GM12892 (cell line): ENCODE results near the gene AK9.
"Not testable (repeated sequence)": the region's sequence is repeated elsewhere in the genome, so short reads cannot be mapped to it uniquely, and the experiment has no call there.

Experiments used
- DNase-seq: peaks from one replicate; pipeline ENCODE4 v3.0.0; 2011; ENCODE audit not compliant: insufficient read length
- FAIRE-seq: peaks from 2 replicates; lab custom pipeline; 2011; peaks lifted over from hg19 to GRCh38; lab: Jason Lieb, UNC
- POLR2A ChIP-seq: IDR thresholded peaks from 2 replicates; pipeline ENCODE4 v1.6.1; 2011; ENCODE audit warnings: low read depth, low read length, control low read depth
- POLR2AphosphoS5 ChIP-seq: IDR thresholded peaks from 2 replicates; pipeline ENCODE4 v1.6.1; 2011; ENCODE audit warnings: low read depth, low read length, control low read depth
- TAF1 ChIP-seq: IDR thresholded peaks from 2 replicates; pipeline ENCODE4 v1.6.1; 2011; ENCODE audit warnings: low read depth, mild to moderate bottlenecking, control low read depth, low read length, borderline replicate concordance

The AK9 gene

GRCh38 chr6:109717971-109718370, 27.0 kb upstream of the AK9 start:
- DNase-seq (no peak), FAIRE-seq (no peak)
- no peak for TF ChIP-seq TAF1
- no peak for TF ChIP-seq POLR2A
- TF ChIP-seq POLR2AphosphoS5 = no peak

DNA sequence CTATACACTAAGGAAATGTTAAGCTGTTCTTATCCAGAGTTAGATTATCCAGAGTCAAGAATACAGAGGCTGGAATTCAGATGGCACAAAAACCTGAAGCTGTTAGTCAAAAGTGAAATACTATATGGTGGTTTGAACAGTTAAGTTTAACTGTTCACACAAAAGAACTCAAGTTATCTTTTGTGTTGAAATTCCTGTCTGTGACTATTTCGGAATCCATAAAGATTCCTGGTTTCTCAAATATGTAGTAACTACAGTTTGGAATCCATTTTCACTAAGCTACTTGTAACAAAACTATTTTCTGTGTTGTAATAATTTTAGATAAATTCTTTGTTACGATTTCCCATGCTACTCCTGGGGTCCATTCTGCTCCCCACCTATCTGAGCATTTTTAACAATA, 24.6 kb upstream of the AK9 start:
- FAIRE-seq (no peak), DNase-seq (no peak)
- TF ChIP-seq POLR2AphosphoS5 (no peak), POLR2A (no peak), TAF1 (no peak)

DNA sequence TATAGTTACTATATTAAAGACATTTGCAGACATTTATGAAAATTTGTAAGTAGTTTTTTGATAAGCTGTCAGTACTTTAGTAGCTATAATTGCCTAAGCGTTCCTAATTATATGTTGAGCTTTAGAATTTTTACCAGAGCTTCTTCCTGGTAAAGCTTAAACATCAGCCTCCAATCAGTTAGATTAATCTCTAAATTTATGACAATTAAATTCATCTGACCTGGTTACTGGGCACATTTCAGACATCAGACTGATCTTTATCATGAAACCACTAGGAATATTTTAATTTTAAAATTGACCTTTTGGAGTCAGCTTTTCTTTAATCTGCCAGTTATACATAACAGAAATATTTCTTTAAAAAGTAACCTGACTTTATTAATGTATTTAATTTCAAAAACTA, 23.6 kb upstream of the AK9 start:
- FAIRE-seq = no peak
- TF ChIP-seq POLR2AphosphoS5 (no peak), POLR2A (no peak), TAF1 (no peak)
- DNase-seq = no peak

DNA sequence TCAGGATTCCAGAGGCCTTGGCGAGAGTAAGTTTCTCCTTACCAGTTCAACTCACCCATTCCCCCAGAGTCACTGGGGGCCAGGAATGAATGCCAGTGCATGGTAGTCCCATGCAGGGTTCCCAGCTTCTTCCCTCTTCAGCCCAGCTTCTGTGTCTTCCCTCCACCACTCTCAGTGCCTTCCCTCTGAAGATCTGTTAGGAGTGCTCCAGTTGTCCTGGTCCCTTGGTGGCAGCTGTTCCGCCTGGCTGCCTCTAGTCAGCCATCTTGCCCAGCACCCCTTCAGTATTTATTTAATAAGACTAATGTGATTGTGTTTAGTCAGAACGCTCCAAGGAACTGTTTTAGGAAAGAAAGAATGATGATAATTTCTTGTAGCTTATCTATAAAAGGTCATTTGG, 23.2 kb upstream of the AK9 start:
- DNase-seq (no peak), FAIRE-seq (no peak)
- no peak for TF ChIP-seq POLR2A
- no peak for TF ChIP-seq POLR2AphosphoS5
- no peak for TF ChIP-seq TAF1

DNA sequence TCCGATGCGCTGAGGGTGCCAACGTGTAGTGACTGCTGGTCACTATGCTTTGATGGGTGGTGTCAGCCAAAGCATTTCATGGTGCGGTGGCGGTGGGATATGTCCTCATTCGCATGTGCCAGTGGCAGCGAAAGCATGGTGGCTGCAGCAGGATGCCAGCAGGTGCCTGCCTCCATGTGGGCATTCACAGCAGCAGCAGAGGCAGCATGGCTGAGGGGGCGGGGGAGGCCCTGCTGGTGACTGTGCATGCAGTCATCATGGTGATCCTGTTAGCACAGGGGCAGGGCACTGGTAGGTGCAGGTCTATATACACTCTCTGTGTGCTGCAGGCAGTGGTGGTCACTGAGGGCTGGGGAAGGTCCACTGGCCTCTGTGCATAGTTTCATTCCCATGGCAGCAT, 22.1 kb upstream of the AK9 start:
- no peak for FAIRE-seq
- DNase-seq = no peak
- TF ChIP-seq TAF1 (no peak), POLR2AphosphoS5 (no peak), POLR2A (no peak)

DNA sequence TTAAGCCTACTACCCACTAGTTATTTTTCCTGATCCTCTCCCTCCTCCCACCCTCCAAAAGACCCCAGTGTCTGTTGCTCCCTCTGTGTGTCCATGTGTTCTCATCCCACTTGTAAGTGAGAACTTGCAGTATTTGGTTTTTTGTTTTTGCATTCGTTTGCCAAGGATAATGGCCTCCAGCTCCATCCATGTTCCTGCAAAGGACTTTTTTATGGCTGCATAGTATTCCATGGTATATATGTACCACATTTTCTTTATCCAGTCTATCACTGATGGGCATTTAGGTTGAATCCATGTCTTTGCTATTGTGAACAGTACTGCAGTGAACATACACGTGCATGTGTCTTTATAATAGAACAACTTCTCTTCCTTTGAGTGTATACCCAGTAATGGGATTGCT, 17.1 kb upstream of the AK9 start:
- not testable (repeated sequence) for FAIRE-seq, DNase-seq

- DNase-seq (no peak), FAIRE-seq (no peak)
- TF ChIP-seq POLR2A (no peak), TAF1 (no peak), POLR2AphosphoS5 (no peak)
Measured at GRCh38 chr6:109706513-109706912, 15.5 kb upstream of the AK9 start.

GRCh38 chr6:109705258-109705657, 14.3 kb upstream of the AK9 start:
- FAIRE-seq (peak; percentile 92), DNase-seq (peak; percentile 24)
- no peak for TF ChIP-seq POLR2AphosphoS5
- TF ChIP-seq TAF1 = no peak
- TF ChIP-seq POLR2A = no peak

- no peak for DNase-seq
- no peak for FAIRE-seq
- TF ChIP-seq POLR2AphosphoS5 = no peak
- no peak for TF ChIP-seq TAF1
- TF ChIP-seq POLR2A = no peak
Measured at GRCh38 chr6:109702791-109703190, 11.8 kb upstream of the AK9 start.

- no peak for TF ChIP-seq POLR2A
- TF ChIP-seq TAF1 = no peak
- TF ChIP-seq POLR2AphosphoS5 = no peak
- DNase-seq = no peak
- no peak for FAIRE-seq
Measured at GRCh38 chr6:109701774-109702173, 10.8 kb upstream of the AK9 start.

GRCh38 chr6:109701221-109701620, 10.2 kb upstream of the AK9 start:
- DNase-seq = no peak
- no peak for FAIRE-seq
- no peak for TF ChIP-seq POLR2AphosphoS5
- TF ChIP-seq TAF1 = no peak
- TF ChIP-seq POLR2A = no peak

- DNase-seq (no peak), FAIRE-seq (no peak)
- no peak for TF ChIP-seq POLR2A
- TF ChIP-seq POLR2AphosphoS5 = no peak
- no peak for TF ChIP-seq TAF1
Measured at GRCh38 chr6:109696355-109696754, 5.4 kb upstream of the AK9 start.

DNA sequence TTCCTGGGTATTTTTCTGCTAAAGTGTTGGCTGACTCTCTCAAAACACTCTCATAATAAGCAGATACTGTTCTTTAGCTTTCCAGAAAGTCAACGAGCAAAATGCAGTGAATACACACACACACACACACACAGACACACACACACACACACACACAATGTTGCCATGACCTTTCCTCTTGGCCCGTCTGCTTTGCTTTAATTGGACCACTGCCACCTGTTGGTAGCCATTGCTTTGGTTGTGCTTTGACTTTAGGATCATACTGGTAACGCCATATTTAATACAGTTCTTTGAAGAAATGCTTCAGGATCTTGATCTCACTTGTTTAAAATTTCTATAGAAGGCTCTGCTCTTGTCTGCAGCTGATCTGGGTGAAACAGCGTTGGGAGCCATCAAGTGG, 4.5 kb upstream of the AK9 start:
- no peak for DNase-seq
- TF ChIP-seq POLR2A (no peak), TAF1 (no peak), POLR2AphosphoS5 (no peak)
- no peak for FAIRE-seq
